Measurements from ENCODE around the gene TMEM175. TPM values are rescaled to one million over a fixed set of nuclear protein-coding genes. Genes with fewer than 3 reads are reported as not detected.

TMEM175 gene
- total RNA-seq, 2 donors from 2014 or later: 20.2 to 24.0 TPM

DNA sequence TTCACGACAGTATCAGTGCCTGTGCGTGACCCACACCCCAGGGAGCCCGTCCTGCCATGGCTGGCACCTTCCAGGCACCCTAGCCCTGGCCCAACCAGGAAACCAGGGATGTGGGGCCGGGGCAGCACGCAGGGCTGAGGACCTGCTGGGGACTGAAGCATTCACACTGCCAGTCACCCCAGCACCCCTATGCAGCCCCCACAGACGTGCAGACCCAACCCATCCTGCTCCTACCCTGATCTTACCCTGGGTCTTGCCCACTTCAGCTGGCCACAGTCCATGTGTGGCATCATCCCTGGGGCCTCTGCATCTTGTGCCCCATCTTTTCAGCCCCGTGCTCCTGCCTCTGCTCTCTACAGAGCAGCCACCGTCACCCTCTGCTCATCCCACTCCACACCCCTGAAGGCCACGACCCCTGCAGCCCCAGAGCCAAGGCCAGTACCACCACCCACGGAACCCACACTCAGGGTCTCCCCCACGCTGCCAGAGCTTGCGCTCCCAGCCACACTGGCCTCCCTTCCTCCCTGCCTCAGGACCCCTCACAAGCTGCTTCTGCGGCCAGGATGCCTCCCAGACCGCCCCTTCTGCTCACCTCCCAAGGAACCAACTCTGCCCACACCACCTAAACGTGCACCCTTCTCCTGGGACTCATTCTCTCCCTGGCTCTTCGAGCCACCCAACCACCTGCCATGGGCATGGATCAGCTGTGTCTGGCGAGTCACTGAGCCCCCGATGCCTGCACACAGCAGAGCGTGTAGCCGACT, 25.7 kb upstream of the TMEM175 start:
- Histone ChIP-seq H3K27me3 (no peaks in the 10 kb centered on the region), H3K4me3 (no peak overlapping the region), H3K36me3 (peaks cover 10% of the 10 kb centered on the region), H3K27ac (no peak overlapping the region), H3K4me1 (no peaks in the 10 kb centered on the region), H3K9me3 (no peaks in the 10 kb centered on the region)
- no peak for DNase-seq (ENCODE audit: low spot score)
- TF ChIP-seq, protein P1, sequence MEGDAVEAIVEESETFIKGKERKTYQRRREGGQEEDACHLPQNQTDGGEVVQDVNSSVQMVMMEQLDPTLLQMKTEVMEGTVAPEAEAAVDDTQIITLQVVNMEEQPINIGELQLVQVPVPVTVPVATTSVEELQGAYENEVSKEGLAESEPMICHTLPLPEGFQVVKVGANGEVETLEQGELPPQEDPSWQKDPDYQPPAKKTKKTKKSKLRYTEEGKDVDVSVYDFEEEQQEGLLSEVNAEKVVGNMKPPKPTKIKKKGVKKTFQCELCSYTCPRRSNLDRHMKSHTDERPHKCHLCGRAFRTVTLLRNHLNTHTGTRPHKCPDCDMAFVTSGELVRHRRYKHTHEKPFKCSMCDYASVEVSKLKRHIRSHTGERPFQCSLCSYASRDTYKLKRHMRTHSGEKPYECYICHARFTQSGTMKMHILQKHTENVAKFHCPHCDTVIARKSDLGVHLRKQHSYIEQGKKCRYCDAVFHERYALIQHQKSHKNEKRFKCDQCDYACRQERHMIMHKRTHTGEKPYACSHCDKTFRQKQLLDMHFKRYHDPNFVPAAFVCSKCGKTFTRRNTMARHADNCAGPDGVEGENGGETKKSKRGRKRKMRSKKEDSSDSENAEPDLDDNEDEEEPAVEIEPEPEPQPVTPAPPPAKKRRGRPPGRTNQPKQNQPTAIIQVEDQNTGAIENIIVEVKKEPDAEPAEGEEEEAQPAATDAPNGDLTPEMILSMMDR (IDR thresholded peaks at IDR 0.05): no peak

DNA sequence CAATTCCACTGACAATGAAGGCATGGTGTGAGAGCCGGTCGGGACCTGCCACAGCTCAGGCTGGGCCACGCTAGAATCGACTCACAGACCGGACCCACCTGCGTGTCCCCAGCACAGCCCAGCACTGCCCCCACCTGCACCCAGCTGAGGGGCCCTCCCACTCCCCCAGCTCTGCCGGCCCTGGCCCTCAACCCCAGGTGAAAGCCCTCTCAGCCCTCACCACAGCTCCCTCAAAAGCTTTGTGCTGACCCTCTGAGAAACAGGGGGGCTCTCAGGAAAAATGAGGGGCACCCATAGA, 25.2 kb upstream of the TMEM175 start:
- Histone ChIP-seq H3K27ac (no peak overlapping the region), H3K4me1 (no peaks in the 10 kb centered on the region), H3K4me3 (no peak overlapping the region), H3K36me3 (peaks cover 16% of the 10 kb centered on the region), H3K9me3 (no peaks in the 10 kb centered on the region), H3K27me3 (no peaks in the 10 kb centered on the region)
- TF ChIP-seq, protein P1 (IDR thresholded peaks at IDR 0.05): no peak
- DNase-seq (ENCODE audit: low spot score): no peak

DNA sequence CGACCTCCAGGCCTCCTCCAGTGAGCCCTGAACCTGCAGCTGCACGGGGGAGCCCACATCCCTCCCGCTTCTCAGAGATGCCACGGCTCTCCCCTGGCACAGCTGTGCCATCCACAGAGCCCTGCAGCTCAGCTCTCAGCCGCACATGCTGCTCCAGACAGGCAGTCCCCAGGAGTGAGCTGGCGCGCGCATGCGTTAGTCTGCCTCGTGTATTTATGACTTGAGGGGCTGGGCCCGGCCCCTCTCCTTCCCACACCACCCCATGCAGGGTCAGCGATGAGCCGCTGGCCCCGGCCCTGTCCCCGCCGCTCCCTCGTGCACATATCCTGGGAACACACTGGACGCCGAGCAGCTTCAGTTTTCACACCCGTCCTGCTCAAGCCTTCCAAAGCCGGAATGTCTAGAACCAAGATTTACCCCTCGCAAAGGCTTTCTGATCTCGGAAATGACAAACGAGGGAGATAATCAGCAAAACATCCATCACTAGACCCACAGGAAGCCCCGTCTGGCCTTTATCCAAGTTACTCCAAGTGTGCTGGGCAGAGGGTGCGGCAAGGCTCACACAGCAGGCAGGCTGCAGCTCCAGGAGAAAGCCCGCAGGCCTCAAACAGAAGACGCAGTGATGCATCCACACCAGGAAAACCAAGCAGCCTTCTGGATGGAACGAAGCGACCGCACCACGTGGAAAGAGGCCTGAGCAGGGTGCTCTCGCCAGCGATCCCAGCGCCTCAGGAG, 24.4 kb upstream of the TMEM175 start:
- Histone ChIP-seq H3K27ac (no peak overlapping the region), H3K36me3 (peaks cover 24% of the 10 kb centered on the region), H3K4me1 (no peaks in the 10 kb centered on the region), H3K27me3 (no peaks in the 10 kb centered on the region), H3K4me3 (no peak overlapping the region), H3K9me3 (no peaks in the 10 kb centered on the region)
- TF ChIP-seq, protein P1 (IDR thresholded peaks at IDR 0.05): no peak
- DNase-seq (ENCODE audit: low spot score): no peak

DNA sequence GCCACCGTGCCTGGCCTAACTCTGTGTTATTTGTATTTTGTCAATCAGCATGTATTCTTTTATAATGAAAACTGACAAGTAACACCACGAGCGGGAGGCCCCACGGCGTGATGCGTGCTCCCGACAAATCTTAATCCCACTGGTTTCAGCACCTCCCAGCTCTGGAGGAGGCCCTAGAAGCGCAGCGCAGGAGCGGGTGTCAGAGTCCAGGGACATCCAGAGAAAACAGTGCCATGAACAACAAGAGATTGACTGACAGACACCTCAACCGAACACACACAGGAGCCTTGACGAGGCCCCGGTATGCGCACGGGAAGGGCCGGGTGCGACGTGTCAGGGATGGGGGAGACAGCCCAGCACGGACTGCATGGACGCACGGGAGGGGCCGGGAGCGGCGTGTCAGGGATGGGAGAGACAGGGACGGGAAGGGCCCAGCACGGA, 23.1 kb upstream of the TMEM175 start:
- H3K9me3 ChIP-seq: no peaks in the 10 kb centered on the region
- H3K4me3 ChIP-seq: no peak overlapping the region
- no peak overlapping the region for H3K27ac ChIP-seq
- TF ChIP-seq, protein P1 (IDR thresholded peaks at IDR 0.05): no peak
- no peak for DNase-seq (ENCODE audit: low spot score)
- H3K4me1 ChIP-seq: no peaks in the 10 kb centered on the region
- peaks cover 24% of the 10 kb centered on the region for H3K36me3 ChIP-seq
- no peaks in the 10 kb centered on the region for H3K27me3 ChIP-seq

DNA sequence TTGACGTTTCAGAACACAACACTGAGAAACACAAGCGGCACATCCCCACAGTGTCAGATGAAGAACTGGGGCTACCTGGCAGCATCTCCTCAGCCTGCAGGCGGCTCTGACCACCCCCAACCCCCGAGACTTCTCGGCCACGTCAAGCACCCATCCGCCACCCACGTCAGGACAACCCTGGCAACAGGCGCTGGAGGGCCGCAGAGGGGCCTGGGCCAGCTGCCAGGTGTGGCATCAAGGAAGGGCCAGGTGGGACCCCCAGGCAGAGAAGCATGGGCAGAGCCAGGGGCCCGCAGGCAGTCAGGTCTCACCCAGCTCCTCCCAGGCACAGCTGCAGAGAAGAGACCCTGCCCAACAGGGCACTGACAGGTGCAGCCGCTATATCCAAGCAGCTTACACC, 22.4 kb upstream of the TMEM175 start:
- no peaks in the 10 kb centered on the region for H3K9me3 ChIP-seq
- H3K27me3 ChIP-seq: no peaks in the 10 kb centered on the region
- TF ChIP-seq, protein P1 (IDR thresholded peaks at IDR 0.05): no peak
- no peaks in the 10 kb centered on the region for H3K4me1 ChIP-seq
- H3K27ac ChIP-seq: no peak overlapping the region
- no peak for DNase-seq (ENCODE audit: low spot score)
- no peak overlapping the region for H3K4me3 ChIP-seq
- peaks cover 24% of the 10 kb centered on the region for H3K36me3 ChIP-seq
